K562 (cell line): ENCODE measurements around the gene SV2C. TPM values are rescaled to one million over a fixed set of nuclear protein-coding genes. Genes with fewer than 3 reads are reported as not detected.

ENCODE experiments used
- AFF1 ChIP-seq, 2 experiments: fragments of 450-650 bp; IDR thresholded peaks; 2 replicates each; pipeline ENCODE4 v1.6.1; 2018; ENCODE audit warnings: mild to moderate bottlenecking in 2 of 2, low read depth in 1 of 2; ENCODE audit not compliant: partially characterized antibody in 2 of 2
- BCL6 ChIP-seq: fragments of 250-450 bp; sonication (Bioruptor Pico); IDR thresholded peaks from 2 replicates; pipeline ENCODE4 v1.4.0; 2020
- CXXC5 ChIP-seq: fragments of 250-450 bp; sonication (Bioruptor Pico); IDR thresholded peaks from 2 replicates; pipeline ENCODE4 v1.8.0; 2022; ENCODE audit warnings: inconsistent platforms, mild to moderate bottlenecking, moderate library complexity
- FOXA1 ChIP-seq: fragments of 450-650 bp; IDR thresholded peaks from 2 replicates; pipeline ENCODE4 v1.6.1; 2016; ENCODE audit warnings: mild to moderate bottlenecking, borderline replicate concordance
- FOXJ3 ChIP-seq: sonication (generic); formaldehyde crosslinking; IDR thresholded peaks from 2 replicates; pipeline ENCODE4 v1.4.0; 2020; ENCODE audit warnings: mild to moderate bottlenecking, missing genetic modification reagents
- PTRF ChIP-seq: fragments of 450-650 bp; IDR thresholded peaks from 2 replicates; pipeline ENCODE4 v1.6.1; 2016; ENCODE audit warnings: mild to moderate bottlenecking, missing genetic modification characterization, missing compliant biosample characterization
- RFX1 ChIP-seq: fragments of 450-650 bp; IDR thresholded peaks from 2 replicates; pipeline ENCODE4 v1.6.1; 2016; ENCODE audit warnings: mild to moderate bottlenecking, moderate library complexity
- RFX7 ChIP-seq: fragments of 250-450 bp; sonication (Bioruptor Pico); IDR thresholded peaks from 2 replicates; pipeline ENCODE4 v1.5.1; 2021; ENCODE audit warnings: mild to moderate bottlenecking
- RREB1 ChIP-seq: fragments of 250-450 bp; sonication (Bioruptor Pico); IDR thresholded peaks from 2 replicates; pipeline ENCODE4 v1.4.0; 2020
- SAFB2 ChIP-seq: fragments of 200-400 bp; formaldehyde crosslinking; IDR thresholded peaks from 2 replicates; pipeline ENCODE4 v1.6.1; 2018; ENCODE audit warnings: borderline replicate concordance, low read length, low read depth, moderate library complexity; ENCODE audit not compliant: severe bottlenecking
- SMARCA5 ChIP-seq: fragments of 450-650 bp; IDR thresholded peaks from 2 replicates; pipeline ENCODE4 v1.6.1; 2016
- SOX6 ChIP-seq: fragments of 450-650 bp; IDR thresholded peaks from 2 replicates; pipeline ENCODE4 v1.6.1; 2014; ENCODE audit warnings: mild to moderate bottlenecking
- SP2 ChIP-seq: IDR thresholded peaks from 2 replicates; pipeline ENCODE4 v1.6.1; 2011; ENCODE audit warnings: mild to moderate bottlenecking, low read depth, low read length, moderate library complexity; ENCODE audit not compliant: poor library complexity, severe bottlenecking; ENCODE audit errors: extremely low read depth
- TCF15 ChIP-seq: fragments of 250-450 bp; sonication (Bioruptor Pico); IDR thresholded peaks from 2 replicates; pipeline ENCODE4 v1.8.0; 2022; ENCODE audit warnings: moderate library complexity, mild to moderate bottlenecking, inconsistent platforms
- ZBTB8A ChIP-seq: fragments of 450-650 bp; IDR thresholded peaks from 2 replicates; pipeline ENCODE4 v1.6.1; 2018; ENCODE audit warnings: mild to moderate bottlenecking, moderate library complexity; ENCODE audit not compliant: partially characterized antibody
- ZC3H11A ChIP-seq: IDR thresholded peaks from 2 replicates; pipeline ENCODE4 v1.6.1; 2012; ENCODE audit warnings: low read depth, low read length, improper control_type of control experiment
- ZNF639 ChIP-seq, 2 experiments: fragments of 200-800 bp in 1 of 2; sonication (Bioruptor generic) in 1 of 2; sonication (generic) in 1 of 2; formaldehyde crosslinking in 1 of 2; IDR thresholded peaks in 1 of 2; conservative IDR thresholded peaks in 1 of 2; 2 replicates each; pipeline versions ENCODE4 v1.5.0 to v1.6.1; 2016 to 2020; ENCODE audit warnings: missing compliant biosample characterization in 1 of 2, missing genetic modification characterization in 1 of 2, missing genetic modification reagents in 1 of 2
- polyA plus RNA-seq, 8 experiments: library from polyadenylated mRNA; depleted of rRNA in 4 of 8; stranded (reverse) in 5 of 8; unstranded in 3 of 8; fragments of >200 nt; fragmentation: Nextera tagmentation in 2 of 8; fragmentation: Illumina TruSeq in 1 of 8; extraction: Ambion mirVana in 2 of 8; extraction: Trizol in 1 of 8; gene quantifications; 2 replicates each; pipeline versions ENCODE4 v1.2.1 to v1.2.3, GENCODE V29; 2011 to 2014; ENCODE audit warnings: inconsistent platforms in 1 of 8, missing spikeins in 1 of 8
- total RNA-seq, 7 experiments: library from RNA; depleted of rRNA in 6 of 7; stranded (reverse); fragments of >200 nt in 6 of 7; fragmentation: Illumina TruSeq in 2 of 7; extraction: Trizol in 2 of 7; gene quantifications; 2 replicates each; pipeline versions ENCODE4 v1.2.1 to v1.2.3, GENCODE V29; 2011 to 2021; ENCODE audit warnings: low replicate concordance in 1 of 7

Gene SV2C
- total and polyA plus RNA-seq, 9 of the 15 experiments (the other 6 are each of a cell fraction or from before 2014, with no cell fraction given) = 0.05 TPM; not detected in 8

GRCh38 chr5:76104027-76104426 lies 20.8 kb downstream of the SV2C start (continued):
- TF ChIP-seq AFF1 (IDR thresholded peaks at IDR 0.05; ENCODE audit: low read depth in 1 of 2, partially characterized antibody in 2 of 2) (peak in 1 of 2 experiments; percentile 67), TCF15 (CRISPR knock-in tag) (no peak), SOX6 (no peak), FOXA1 (no peak), RFX1 (no peak), FOXJ3 (no peak), RREB1 (CRISPR knock-in tag) (no peak), ZNF639 (CRISPR knock-in tag; conservative IDR thresholded peaks at IDR 0.05 in 1 of 2, IDR thresholded peaks at IDR 0.05 in 1 of 2) (0 out of 4 replicates have a peak, but pooled peaks of 1 of the 2 experiments have one; percentile 22), CXXC5 (CRISPR knock-in tag) (peak; percentile 31; the same call in 1 of the 2 replicates), PTRF (tag) (no peak), RFX7 (CRISPR knock-in tag) (no peak), SAFB2 (no peak), SMARCA5 (no peak), ZBTB8A (no peak), ZC3H11A (no peak), BCL6 (no peak), SP2 (no peak)
